Urinary bladder (tissue), 4 donors: ENCODE data around the gene CARS2. TPM values are rescaled to one million over a fixed set of nuclear protein-coding genes. Genes with fewer than 3 reads are reported as not detected.
"Not testable (repeated sequence)": the region's sequence is repeated elsewhere in the genome, so short reads cannot be mapped to it uniquely, and the experiment has no call there.

Experiments
- DNase-seq: peaks from one replicate; pipeline ENCODE4 v3.0.0-alpha.2; 2015; ENCODE audit errors: extremely low spot score
- H3K27ac ChIP-seq: one replicate; pipeline ENCODE4 v1.5.1; 2013; ENCODE audit warnings: low read depth, mild to moderate bottlenecking, moderate library complexity
- H3K36me3 ChIP-seq: one replicate; pipeline ENCODE4 v1.6.1; 2013; ENCODE audit warnings: mild to moderate bottlenecking, moderate library complexity; ENCODE audit not compliant: insufficient read depth
- H3K4me1 ChIP-seq: one replicate; pipeline ENCODE4 v1.6.1; 2013; ENCODE audit warnings: mild to moderate bottlenecking, moderate library complexity; ENCODE audit not compliant: insufficient read depth
- H3K4me3 ChIP-seq: one replicate; pipeline ENCODE4 v1.5.1; 2013; ENCODE audit warnings: low read depth, low read length
- WGBS: extraction: QIAGEN DNeasy Blood & Tissue Kit; methylation state at CpG from one replicate; pipeline ENCODE4 v1.1.7; 2013; 5-methylcytosine and 5-hydroxymethylcytosine counted together
- polyA plus RNA-seq: library from polyadenylated mRNA; stranded (reverse); fragments of 200-250 nt; gene quantifications from one replicate; pipeline ENCODE4 v1.2.3, GENCODE V29; 2013
- total RNA-seq: library from RNA; depleted of rRNA; stranded (reverse); fragments of >200 nt; gene quantifications from one replicate; pipeline ENCODE4 v1.2.3, GENCODE V29; 2014
- donor health status: healthy with polysubstance abuse.
- donor health status: healthy.

CARS2 gene
- total and polyA plus RNA-seq, 2 donors, result 51.2 to 53.9 TPM

DNA sequence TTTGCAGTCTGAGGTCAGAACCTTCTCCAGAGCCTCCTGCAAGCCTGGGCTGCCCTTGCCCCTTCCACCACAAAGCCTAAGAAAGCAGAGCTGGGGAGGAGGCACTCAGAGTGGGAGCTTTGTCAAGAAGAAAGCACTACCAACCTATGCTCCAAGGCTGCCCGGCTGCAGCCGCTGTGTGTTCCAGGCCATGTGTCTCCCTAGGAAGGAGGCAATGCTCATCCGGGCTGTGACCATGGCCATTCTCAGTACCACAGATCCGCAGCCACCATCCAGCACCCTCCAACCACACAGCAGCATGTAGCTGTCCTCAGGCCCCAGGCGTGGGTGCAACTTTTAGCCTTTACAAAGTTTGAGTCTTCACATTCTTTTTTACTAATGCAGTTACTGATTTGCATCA, 22.0 kb downstream of the CARS2 start:
- H3K27ac ChIP-seq, result no peak overlapping the region
- no peak overlapping the region for H3K4me3 ChIP-seq
- H3K36me3 ChIP-seq, result peaks cover 2% of the 10 kb centered on the region
- no peaks in the 10 kb centered on the region for H3K4me1 ChIP-seq
- WGBS, result 93% methylated on average over 5 of the region's 5 CpGs
- DNase-seq, result no peak

DNA sequence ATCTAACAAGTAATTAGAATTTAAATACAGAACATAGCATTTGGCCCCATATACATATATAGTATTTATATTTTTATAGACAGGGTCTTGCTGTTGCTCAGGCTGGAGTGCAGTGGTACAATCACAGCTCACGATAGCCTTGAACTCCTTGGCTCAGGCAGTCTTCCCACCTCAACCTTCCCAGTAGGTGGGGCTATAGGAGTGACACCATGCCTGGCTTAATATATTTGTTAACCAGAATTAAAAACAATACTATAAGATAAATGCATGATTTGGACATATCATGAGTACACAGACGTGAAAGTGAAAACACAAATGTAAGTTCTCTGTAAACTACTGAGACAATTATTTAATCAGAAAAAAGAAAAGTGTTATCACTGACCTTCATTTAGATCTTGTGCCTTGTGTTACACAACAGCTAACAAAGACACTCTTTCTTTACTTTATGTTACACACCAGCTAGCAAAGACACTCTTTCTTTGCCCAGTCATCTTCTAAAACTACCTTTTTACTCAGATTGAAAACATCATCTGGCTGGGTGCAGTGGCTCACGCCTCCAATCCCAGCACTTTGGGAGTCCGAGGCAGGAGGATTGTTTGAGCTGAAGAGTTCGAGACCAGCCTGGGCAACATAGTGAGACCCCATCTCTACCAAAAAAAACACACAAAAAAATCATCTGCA, 22.6 kb downstream of the CARS2 start:
- Histone ChIP-seq H3K4me1 (no peaks in the 10 kb centered on the region), H3K36me3 (peaks cover 2% of the 10 kb centered on the region), H3K27ac (no peak overlapping the region), H3K4me3 (no peak overlapping the region)
- WGBS, result 88% methylated on average over 5 of the region's 5 CpGs
- no peak for DNase-seq

DNA sequence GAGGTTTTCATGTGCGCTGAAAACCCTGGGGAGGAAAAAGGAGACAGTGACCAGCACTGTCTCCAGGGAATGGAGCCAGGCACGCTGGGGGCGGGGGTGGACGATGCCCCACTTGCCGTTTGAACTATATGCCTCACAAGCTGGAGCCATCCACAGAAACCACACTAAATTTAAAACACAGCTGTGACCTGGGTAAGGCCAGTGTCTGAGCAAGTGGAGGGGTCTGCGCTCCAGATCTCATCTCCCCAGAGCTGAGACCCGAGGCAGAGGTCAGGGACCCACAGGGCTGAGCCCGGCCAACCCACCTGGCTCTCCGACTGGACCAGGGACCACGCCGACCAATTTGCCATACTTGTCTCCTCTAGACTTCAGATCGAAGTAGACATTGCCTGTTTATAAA, 23.2 kb downstream of the CARS2 start:
- no peak for DNase-seq
- Histone ChIP-seq H3K36me3 (peaks cover 2% of the 10 kb centered on the region), H3K27ac (no peak overlapping the region), H3K4me1 (no peaks in the 10 kb centered on the region), H3K4me3 (no peak overlapping the region)
- 92% methylated on average over 12 of the region's 12 CpGs for WGBS

DNA sequence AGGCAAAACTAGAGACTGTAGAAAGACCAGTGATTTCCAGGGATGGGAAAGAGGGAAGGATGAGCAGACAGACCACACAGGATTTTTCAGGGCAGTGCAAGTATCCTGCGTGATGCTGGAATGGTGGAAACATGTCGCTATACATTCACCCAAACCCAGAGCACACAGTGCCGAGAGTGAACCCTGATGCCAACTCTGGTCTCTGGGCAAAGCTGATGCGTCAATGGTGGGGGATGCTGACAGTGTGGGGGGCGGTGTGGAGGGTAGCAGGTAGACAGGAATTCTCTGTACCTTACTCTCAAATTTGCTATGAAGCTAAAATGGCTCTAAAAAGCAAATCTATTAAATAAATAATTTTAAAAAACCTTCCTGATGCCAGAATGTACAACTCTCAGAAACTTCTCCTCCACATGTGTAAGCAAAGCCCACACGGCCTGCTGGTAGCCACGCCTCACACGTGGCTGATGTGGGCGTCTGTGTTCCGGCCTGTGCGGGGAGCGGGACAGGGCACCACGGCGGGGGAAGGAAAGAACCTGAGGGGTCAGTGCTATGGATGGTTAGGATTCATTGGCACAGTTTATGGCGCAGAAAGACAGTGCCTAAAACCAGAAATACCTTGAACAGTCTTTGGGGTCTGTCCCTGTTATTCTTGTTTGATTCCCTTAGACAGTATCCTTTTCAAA, 23.9 kb downstream of the CARS2 start:
- Histone ChIP-seq H3K27ac (no peak overlapping the region), H3K36me3 (peaks cover 2% of the 10 kb centered on the region), H3K4me1 (no peaks in the 10 kb centered on the region), H3K4me3 (no peak overlapping the region)
- no peak for DNase-seq
- WGBS, result 89% methylated on average over 15 of the region's 15 CpGs

DNA sequence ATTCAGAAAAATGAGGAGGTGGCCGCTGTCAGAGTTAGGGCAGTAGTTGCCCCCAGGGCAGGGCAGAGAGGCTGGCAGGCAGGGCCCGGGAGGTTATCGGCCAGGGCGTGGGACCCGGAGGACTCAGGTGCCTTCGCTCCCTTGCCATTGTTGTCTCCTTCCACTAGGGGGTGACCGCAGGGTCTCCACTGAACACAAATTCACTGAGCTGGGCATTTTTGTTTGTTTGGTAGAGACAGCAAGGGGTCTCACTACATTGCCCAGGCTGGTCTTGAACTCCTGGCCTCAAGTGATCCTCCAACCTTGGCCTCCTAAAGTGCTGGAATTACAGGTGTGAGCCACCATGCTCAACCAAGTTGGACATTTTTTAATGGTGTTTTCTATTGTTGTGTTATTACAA, 25.1 kb downstream of the CARS2 start:
- Histone ChIP-seq H3K4me1 (no peaks in the 10 kb centered on the region), H3K4me3 (no peak overlapping the region), H3K36me3 (peaks cover 2% of the 10 kb centered on the region), H3K27ac (no peak overlapping the region)
- 93% methylated on average over 7 of the region's 7 CpGs for WGBS
- DNase-seq, result no peak

DNA sequence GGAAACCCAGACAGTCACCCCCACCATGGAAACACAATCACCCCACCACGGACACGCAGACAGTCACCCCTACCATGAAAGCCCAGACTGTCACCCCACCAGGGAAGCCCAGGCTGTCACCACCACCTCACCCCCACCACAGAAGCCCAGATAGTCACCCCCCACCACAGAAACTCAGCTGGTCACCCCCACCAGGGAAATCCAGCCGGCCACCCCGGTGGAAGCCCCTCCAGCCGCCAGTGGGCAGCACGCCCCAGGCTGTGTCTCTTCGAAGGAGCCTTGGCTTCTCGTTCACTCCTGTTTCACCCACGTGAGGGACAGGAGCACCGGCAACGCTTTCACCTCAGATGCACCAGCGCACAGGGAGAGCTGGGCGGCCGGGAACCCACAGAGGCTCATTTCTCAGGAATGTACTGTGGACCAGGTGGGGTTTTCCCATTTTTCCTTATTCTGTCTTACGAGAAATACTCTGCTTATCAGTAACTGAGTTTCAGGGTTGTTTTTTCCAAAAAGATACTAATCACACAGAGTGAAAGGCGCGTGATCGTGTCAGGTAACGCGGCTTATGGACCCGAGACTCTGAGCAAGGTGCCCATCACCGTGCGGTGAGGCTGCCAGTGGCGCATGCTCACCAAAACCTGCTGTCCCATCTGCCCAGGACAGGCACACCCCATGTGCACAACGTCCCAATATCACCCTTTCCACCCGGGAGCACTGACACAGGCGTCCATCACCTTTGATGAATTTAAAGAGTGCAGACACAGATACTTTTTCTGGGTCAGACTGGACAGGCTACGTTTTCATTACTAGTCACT, 28.0 kb downstream of the CARS2 start:
- Histone ChIP-seq H3K36me3 (peaks cover 4% of the 10 kb centered on the region), H3K27ac (no peak overlapping the region), H3K4me1 (no peaks in the 10 kb centered on the region), H3K4me3 (no peak overlapping the region)
- 93% methylated on average over 28 of the region's 28 CpGs for WGBS
- DNase-seq, result no peak

DNA sequence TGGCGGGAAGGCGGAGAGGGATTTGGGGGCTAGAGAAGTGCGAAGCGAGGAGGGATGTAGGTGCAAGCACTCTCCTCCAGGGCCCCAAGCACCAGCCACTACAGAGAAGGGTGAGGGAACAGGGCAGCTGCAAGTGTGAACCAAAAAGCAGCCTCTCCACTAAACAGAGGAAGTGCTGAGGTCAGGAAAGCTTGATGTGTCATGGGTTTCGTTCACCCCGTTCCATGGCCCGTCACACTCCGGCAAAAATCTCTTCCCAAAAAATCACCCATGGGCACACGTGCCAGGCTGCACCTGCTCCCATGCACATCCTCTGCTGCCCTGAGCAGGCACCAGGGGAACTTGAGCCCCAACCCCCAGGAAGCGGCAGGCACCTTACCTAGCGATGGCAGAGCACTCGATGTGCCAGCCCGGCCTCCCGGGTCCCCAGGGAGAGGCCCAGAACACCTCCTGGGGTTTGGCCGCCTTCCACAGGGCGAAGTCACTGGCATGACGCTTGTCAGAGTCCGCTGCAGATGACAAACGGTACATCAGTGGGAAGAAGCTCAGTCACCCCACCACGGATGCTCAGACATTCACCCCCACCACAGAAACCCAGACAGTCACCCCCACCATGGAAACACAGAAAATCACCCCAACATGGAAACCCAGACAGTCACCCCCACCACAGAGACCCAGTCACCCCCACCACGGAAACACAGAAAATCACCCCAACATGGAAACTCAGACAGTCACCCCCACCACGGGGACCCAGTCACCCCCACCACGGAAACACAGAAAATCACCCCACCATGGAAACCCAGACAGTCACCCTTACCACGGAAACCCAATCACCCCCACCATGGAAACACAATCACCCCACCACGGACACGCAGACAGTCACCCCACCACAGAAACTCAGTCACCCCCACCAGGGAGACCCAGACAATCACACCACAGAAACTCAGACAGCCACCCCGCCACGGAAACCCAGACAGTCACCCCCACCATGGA, 29.0 kb downstream of the CARS2 start:
- DNase-seq, result no peak
- H3K4me3 ChIP-seq, result no peak overlapping the region
- no peaks in the 10 kb centered on the region for H3K4me1 ChIP-seq
- H3K36me3 ChIP-seq, result peaks cover 2% of the 10 kb centered on the region
- 93% methylated on average over 28 of the region's 28 CpGs for WGBS
- H3K27ac ChIP-seq, result no peak overlapping the region

DNA sequence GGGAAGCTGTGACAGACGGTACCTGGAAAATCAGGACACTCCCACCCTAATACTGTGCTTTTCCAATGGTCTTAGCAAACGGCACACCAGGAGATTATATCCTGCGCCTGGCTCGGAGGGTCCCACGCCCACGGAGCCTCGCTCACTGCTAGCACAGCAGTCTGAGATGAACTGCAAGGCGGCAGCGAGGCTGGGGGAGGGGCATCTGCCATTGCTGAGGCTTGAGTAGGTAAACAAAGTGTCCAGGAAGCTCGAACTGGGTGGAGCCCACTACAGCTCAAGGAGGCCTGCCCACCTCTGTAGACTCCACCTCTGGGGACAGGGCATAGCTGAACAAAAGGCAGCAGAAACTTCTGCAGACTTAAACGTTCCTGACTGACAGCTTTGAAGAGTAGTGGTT, 36.1 kb downstream of the CARS2 start:
- not testable (repeated sequence) for H3K27ac ChIP-seq, H3K4me1 ChIP-seq, H3K4me3 ChIP-seq, DNase-seq, H3K36me3 ChIP-seq
- WGBS, result 96% methylated on average over 11 of the region's 11 CpGs

DNA sequence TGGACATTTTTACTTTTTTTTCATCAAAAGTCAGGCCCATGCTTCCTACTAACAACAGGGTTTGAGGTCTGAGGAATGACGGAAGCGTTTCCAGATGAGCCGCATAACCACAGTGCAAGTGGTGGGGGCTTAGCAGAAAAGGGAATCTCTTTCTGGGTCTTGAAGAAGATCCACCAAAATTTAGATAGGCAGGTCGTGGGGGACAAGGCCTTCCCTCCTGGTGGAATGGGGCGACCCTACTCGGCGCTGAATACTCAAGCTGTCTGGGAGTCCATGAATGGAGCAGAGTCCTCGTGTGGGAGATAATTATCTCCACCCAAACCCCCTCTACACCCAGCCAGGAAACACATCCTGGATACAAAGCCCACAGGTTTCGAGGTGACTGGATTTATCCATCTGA, 36.9 kb downstream of the CARS2 start:
- no peaks in the 10 kb centered on the region for H3K36me3 ChIP-seq
- WGBS, result 90% methylated on average over 9 of the region's 9 CpGs
- no peak overlapping the region for H3K27ac ChIP-seq

DNA sequence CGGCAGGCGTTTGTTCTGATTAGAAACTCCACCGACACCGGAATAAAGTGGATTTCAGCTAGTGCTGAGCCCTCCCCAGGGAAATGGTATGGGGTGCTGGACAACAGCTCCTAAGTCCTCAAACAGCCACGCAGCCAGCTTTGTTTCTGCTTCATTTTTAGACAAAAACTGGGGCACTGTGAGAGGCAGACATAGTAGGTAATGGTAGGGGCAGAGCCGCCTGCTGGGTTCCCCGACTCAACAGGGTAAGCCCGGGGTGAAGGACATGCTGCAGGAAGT, 39.7 kb downstream of the CARS2 start:
- H3K36me3 ChIP-seq, result no peaks in the 10 kb centered on the region
- H3K4me1 ChIP-seq, result no peaks in the 10 kb centered on the region
- no peak overlapping the region for H3K27ac ChIP-seq
- DNase-seq, result no peak
- WGBS, result 93% methylated on average over 8 of the region's 8 CpGs
- no peak overlapping the region for H3K4me3 ChIP-seq

More for the DNA sequence above, 36.9 kb downstream of the CARS2 start:
- no peak for DNase-seq
- Histone ChIP-seq H3K4me1 (no peaks in the 10 kb centered on the region), H3K4me3 (no peak overlapping the region)

DNA sequence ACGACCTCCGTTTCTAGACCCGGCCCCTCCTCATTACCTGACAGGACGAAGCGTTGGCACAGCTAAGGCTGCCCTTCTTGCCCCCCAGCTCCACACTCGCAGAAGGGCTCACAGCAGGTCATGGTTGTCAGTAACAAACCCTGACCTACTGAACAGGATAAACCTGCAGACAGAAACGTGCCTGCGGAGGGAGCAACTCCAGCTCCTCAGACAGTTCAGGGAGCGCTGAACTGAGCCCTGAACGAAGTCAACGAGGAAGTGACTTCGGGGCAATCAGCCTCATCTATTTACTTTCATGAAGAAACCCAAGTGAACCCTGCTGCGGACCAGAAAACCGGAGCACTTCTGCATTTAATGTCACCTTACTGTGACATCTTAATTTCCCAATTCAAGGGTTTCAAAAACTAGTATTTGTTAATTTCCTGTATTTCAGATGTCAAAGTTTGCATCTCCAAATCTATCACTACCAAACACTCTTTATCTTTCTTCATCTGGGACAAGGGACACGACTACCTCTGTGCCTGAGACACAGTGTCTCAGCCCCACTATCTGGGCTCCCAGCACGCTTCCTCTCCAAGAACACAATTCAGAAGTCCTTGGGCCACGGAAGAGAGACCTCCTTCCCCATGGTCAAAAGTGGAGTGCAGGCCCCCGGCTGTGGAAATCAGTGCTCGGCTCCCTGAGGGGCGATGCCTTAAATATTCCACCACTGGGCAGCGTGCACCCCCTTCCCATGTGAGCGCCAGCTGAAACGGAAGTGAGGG, 40.2 kb downstream of the CARS2 start:
- Histone ChIP-seq H3K4me3 (no peak overlapping the region), H3K36me3 (no peaks in the 10 kb centered on the region), H3K27ac (no peak overlapping the region), H3K4me1 (no peaks in the 10 kb centered on the region)
- DNase-seq, result no peak
- WGBS, result 88% methylated on average over 23 of the region's 23 CpGs

DNA sequence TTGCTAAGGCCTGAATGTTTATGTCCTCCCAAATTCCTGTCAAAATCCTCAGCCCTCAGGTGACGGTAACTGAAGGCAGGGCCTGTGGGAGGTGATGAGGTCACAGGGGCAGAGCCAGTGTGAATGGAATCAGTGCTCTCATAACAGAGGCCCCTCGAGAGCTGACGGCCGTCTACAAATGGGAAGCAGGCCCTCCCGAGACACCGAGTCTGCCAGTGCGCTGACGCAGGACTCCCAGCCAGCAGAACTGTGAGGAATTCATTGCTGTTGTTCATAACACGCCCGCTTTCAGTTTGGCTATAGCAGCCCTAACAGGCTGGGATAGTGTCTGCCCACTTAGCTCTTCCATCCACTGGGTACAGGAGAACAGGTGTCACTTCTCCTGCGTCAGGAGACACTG, 41.2 kb downstream of the CARS2 start:
- Histone ChIP-seq H3K4me1 (no peaks in the 10 kb centered on the region), H3K36me3 (no peaks in the 10 kb centered on the region), H3K4me3 (no peak overlapping the region), H3K27ac (no peak overlapping the region)
- WGBS, result 90% methylated on average over 11 of the region's 11 CpGs
- no peak for DNase-seq

DNA sequence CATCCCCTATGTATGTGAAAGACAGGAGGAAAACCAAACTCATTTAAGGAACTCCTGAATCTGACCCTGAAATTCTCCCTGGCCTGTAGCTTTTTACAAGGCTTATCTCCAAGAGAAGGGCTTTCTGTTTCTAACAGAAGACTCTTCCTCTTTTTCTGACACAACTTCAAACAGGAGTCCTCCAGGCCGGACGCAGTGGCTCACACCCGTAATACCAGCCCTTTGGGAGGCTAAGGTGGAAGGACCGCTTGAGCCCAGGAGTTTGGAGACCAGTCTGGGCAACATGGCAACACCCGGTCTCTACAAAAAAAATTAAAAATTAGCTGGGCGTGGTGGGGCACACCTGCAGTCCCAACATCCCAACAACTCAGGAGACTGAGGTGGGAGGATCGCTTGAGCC, 41.9 kb downstream of the CARS2 start:
- Histone ChIP-seq H3K4me1 (no peaks in the 10 kb centered on the region), H3K36me3 (no peaks in the 10 kb centered on the region), H3K27ac (no peak overlapping the region), H3K4me3 (no peak overlapping the region)
- DNase-seq, result no peak
- 96% methylated on average over 7 of the region's 7 CpGs for WGBS
